Prostate gland (tissue), 2 donors: ENCODE measurements around the gene ACIN1. TPM values are rescaled to one million over a fixed set of nuclear protein-coding genes. Genes with fewer than 3 reads are reported as not detected.
A peak's percentile ranks its signal among the peaks of the same experiment; 100 is the strongest.
"Not testable (repeated sequence)": the region's sequence is repeated elsewhere in the genome, so short reads cannot be mapped to it uniquely, and the experiment has no call there.

Source experiments
- DNase-seq: peaks from one replicate; pipeline ENCODE4 v3.0.0-alpha.2; 2019; ENCODE audit warnings: low spot score
- H3K27ac ChIP-seq, 2 donors: fragments of 200-600 bp; sonication (generic); 2 replicates each; pipeline ENCODE4 v1.5.1; 2017 to 2019
- H3K27me3 ChIP-seq: fragments of 200-600 bp; sonication (generic); replicated peaks from 2 replicates; pipeline ENCODE4 v1.5.1; 2019; ENCODE audit not compliant: insufficient read depth
- H3K36me3 ChIP-seq, 2 donors: fragments of 200-600 bp; sonication (generic); 1 replicate in 1 of 2; 2 replicates in 1 of 2; pipeline versions ENCODE4 v1.5.1 to v1.8.1; 2017 to 2019
- H3K4me1 ChIP-seq: fragments of 200-600 bp; sonication (generic); replicated peaks from 2 replicates; pipeline ENCODE4 v1.5.1; 2019
- H3K4me3 ChIP-seq, 2 donors: fragments of 200-600 bp; sonication (generic); 2 replicates each; pipeline ENCODE4 v1.5.1; 2017 to 2019
- H3K9me3 ChIP-seq: fragments of 200-600 bp; sonication (generic); 2 replicates; pipeline ENCODE4 v1.5.1; 2017
- POLR2A ChIP-seq: fragments of 450-650 bp; IDR thresholded peaks from one replicate; pipeline ENCODE4 v1.6.1; 2016; ENCODE audit warnings: antibody characterized with exemption, mild to moderate bottlenecking
- POLR2AphosphoS5 ChIP-seq: sonication (generic); formaldehyde crosslinking; IDR thresholded peaks from one replicate; pipeline ENCODE4 v1.6.1; 2017; ENCODE audit warnings: antibody characterized with exemption
- WGBS: methylation state at CpG from one replicate; pipeline ENCODE4 v1.1.5; 2018; 5-methylcytosine and 5-hydroxymethylcytosine counted together
- intact Hi-C: fragments of 100-400 bp; cut with DNase I; formaldehyde crosslinking; loops from one replicate; pipeline ENCODE4 v1.14.2; 2022
- total RNA-seq, 2 donors: library from RNA; depleted of rRNA; stranded (reverse); fragments of >200 nt; gene quantifications; one replicate each; pipeline ENCODE4 v1.1.0, GENCODE V29; 2016
- TF ChIP-seq, protein P1 (sequence below), 4 experiments: fragments of 200-600 bp in 2 of 4; fragments of 450-650 bp in 2 of 4; sonication (generic) in 2 of 4; IDR thresholded peaks; 1 replicate in 3 of 4; 2 replicates in 1 of 4; pipeline ENCODE4 v1.5.1; 2016 to 2019; ENCODE audit warnings: antibody characterized with exemption in 4 of 4, mild to moderate bottlenecking in 2 of 4, moderate library complexity in 2 of 4

Gene ACIN1
- total RNA-seq, 2 donors from 2014 or later: 86.6 to 168 TPM

DNA sequence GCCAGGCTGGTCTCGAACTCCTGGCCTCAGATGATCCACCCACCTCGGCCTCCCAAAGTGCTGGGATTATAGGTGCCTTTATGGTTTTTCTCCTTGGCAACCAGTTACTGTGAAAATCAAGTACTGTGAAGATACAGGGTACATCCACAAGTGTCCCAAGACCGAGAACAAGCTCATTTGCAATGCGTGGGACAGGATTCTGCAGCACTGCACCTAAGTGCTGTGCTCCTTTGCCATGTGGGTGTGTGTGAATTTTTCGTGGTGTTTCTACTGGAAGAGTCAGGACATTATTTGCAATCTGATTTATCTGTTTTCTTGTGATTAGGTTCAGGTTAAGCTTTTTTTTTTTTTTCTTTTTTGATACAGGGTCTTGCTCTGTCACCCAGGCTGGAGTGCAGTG, 77.8 kb downstream of the ACIN1 start:
- TF ChIP-seq POLR2A (no peak), POLR2AphosphoS5 (no peak)
- TF ChIP-seq, protein P1, sequence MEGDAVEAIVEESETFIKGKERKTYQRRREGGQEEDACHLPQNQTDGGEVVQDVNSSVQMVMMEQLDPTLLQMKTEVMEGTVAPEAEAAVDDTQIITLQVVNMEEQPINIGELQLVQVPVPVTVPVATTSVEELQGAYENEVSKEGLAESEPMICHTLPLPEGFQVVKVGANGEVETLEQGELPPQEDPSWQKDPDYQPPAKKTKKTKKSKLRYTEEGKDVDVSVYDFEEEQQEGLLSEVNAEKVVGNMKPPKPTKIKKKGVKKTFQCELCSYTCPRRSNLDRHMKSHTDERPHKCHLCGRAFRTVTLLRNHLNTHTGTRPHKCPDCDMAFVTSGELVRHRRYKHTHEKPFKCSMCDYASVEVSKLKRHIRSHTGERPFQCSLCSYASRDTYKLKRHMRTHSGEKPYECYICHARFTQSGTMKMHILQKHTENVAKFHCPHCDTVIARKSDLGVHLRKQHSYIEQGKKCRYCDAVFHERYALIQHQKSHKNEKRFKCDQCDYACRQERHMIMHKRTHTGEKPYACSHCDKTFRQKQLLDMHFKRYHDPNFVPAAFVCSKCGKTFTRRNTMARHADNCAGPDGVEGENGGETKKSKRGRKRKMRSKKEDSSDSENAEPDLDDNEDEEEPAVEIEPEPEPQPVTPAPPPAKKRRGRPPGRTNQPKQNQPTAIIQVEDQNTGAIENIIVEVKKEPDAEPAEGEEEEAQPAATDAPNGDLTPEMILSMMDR (IDR thresholded peaks at IDR 0.05): no peak
- H3K4me3 ChIP-seq: no peak overlapping the region
- H3K36me3 ChIP-seq: no peaks in the 10 kb centered on the region
- no peak for DNase-seq
- no peak overlapping the region for H3K27ac ChIP-seq
- WGBS: 81% methylated on average over 5 of the region's 5 CpGs
- no peaks in the 10 kb centered on the region for H3K4me1 ChIP-seq
- intact Hi-C loops: no loop called here
- H3K9me3 ChIP-seq: no peaks in the 10 kb centered on the region
- no peaks in the 10 kb centered on the region for H3K27me3 ChIP-seq

DNA sequence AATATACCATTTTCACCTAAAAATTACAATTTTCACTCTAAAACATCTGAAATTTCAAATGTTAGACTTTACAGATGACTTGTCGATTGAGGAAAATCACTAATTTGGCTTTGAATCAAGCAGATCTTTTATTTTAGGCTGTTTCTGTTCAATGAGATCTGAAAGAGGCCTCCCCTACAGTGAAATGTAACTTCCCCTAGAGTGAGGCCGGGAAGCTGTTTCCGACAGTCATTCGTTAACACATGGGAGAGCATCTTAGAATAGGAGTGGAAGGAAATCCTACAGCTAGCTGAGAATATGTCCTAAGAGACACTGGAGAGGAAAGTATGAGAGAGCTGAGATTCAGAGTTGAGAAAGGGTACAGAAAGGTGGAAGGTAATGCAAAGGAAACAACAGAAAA, 79.3 kb downstream of the ACIN1 start:
- no peaks in the 10 kb centered on the region for H3K4me1 ChIP-seq
- no peaks in the 10 kb centered on the region for H3K27me3 ChIP-seq
- H3K27ac ChIP-seq: no peak overlapping the region
- no peak overlapping the region for H3K4me3 ChIP-seq
- DNase-seq: no peak
- no peaks in the 10 kb centered on the region for H3K9me3 ChIP-seq
- intact Hi-C loops: no loop called here
- no peaks in the 10 kb centered on the region for H3K36me3 ChIP-seq
- 94% methylated on average over 4 of the region's 4 CpGs for WGBS
- no peak for TF ChIP-seq POLR2AphosphoS5

DNA sequence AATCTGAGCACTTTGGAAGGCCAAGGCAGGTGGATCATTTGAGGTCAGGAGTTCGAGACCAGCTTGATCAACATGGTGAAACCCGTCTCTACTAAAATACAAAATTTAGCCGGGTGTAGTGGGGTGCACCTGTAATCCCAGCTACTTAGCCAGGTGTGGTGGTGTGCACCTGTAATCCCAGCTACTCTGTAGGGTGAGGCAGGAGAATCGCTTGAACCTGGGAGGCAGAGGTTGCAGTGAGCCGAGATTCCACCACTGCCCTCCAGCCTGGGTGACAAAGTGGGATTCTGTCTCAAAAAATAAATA, 81.2 kb downstream of the ACIN1 start:
- H3K9me3 ChIP-seq, H3K4me3 ChIP-seq, DNase-seq, H3K36me3 ChIP-seq, intact Hi-C loops, H3K4me1 ChIP-seq, H3K27me3 ChIP-seq, H3K27ac ChIP-seq: not testable (repeated sequence)
- WGBS: 87% methylated on average over 5 of the region's 5 CpGs

DNA sequence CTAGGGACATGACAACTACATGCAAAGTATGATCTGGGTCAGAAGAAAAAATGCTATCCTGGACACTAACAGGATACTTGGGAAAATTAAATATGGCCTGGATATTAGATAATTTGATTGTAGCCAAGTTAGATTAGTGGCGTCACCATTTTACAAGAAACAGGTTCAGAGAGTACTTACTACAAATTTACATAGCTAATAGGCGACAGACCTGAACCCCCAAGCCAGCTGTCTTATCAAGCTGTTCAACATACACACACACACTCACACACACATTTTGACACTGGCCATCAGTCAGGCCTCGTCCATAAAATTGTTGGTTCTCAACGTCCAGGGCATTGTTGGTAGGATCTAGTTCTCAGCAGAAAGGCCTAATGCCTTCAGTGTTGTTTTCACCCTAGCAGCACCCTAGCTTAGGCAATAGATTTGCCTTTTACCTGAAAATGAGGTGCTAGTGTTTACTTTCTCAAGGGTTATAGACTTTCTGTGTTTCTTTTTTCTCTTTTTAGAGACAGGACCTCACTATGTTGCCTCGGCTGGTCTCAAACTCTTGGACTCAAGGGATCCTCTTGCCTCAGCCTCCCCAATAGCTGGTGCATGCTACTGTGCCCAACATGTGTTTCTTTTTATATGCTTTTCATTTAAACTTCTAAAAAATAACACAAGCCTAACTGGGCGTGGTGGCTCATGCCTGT, 81.7 kb downstream of the ACIN1 start:
- TF ChIP-seq, protein P1 (IDR thresholded peaks at IDR 0.05): no peak
- no peak for TF ChIP-seq POLR2AphosphoS5
- no peak for TF ChIP-seq POLR2A
- no peak for DNase-seq
- Histone ChIP-seq H3K27ac (no peak overlapping the region), H3K9me3 (no peaks in the 10 kb centered on the region), H3K4me1 (peaks cover 2% of the 10 kb centered on the region), H3K27me3 (no peaks in the 10 kb centered on the region), H3K36me3 (no peaks in the 10 kb centered on the region), H3K4me3 (no peak overlapping the region)
- intact Hi-C loops: no loop called here
- WGBS: 59% methylated on average over 6 of the region's 6 CpGs

DNA sequence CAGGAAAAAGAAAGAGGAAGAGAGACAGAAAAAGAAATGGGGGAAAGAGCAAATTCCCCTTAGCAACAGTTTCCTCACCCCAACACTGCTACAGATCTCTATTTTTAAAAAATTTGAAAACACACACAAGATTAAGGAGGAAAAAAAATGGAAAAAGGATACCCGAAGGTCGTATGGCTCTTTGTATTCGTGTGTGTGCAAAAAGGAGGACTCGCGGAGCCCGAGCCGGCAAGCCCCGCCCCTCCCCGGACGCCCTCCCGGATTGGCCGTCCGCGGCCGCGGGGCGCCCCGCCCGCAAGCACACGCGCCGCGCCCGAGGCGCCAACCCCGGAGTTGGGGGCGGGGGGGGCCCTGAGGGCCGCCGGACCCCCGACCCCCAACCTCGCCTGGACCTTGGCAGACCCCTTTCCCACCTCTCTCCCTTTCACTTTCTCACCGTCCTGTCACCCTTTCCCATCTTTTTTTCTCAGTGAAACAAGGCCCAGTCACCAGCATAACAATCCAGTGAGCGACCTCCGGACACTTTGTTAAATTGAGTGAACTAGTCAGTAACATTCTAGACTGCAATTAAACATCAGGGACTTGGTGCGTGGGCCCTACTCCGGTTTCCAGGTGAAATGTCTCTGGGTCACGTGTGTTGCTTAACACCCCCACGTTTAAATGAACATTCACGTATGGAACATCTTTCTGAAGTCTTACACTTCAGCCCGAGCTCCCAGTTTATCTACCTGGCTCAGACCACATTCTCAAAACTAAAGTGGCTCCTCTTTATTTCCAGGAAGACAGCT, 84.8 kb downstream of the ACIN1 start, which contains the start of gene C14orf93:
TSS of gene C14orf93 (minus strand) at position 205 of the 788 bp plus-strand sequence. CDS start 11,120 bp downstream, outside the sequence.
- Histone ChIP-seq H3K9me3 (no peaks in the 10 kb centered on the region), H3K27ac (peak within 1 kb of the TSS; percentile 82 to 85), H3K4me3 (peak within 1 kb of the TSS; percentile 38 to 40), H3K36me3 (no peaks in the 10 kb centered on the region), H3K4me1 (peaks cover 2% of the 10 kb centered on the region), H3K27me3 (no peaks in the 10 kb centered on the region)
- TF ChIP-seq, protein P1 (IDR thresholded peaks at IDR 0.05): peak in 1 of 4 experiments; percentile 9
- TF ChIP-seq POLR2A: peak; percentile 47
- peak; percentile 65 for TF ChIP-seq POLR2AphosphoS5
- intact Hi-C loops: no loop called here
- 3% methylated on average over 40 of the region's 40 CpGs for WGBS
- peak; percentile 82 for DNase-seq
